ENCODE data around the gene ANXA5.

ANXA5 gene

DNA sequence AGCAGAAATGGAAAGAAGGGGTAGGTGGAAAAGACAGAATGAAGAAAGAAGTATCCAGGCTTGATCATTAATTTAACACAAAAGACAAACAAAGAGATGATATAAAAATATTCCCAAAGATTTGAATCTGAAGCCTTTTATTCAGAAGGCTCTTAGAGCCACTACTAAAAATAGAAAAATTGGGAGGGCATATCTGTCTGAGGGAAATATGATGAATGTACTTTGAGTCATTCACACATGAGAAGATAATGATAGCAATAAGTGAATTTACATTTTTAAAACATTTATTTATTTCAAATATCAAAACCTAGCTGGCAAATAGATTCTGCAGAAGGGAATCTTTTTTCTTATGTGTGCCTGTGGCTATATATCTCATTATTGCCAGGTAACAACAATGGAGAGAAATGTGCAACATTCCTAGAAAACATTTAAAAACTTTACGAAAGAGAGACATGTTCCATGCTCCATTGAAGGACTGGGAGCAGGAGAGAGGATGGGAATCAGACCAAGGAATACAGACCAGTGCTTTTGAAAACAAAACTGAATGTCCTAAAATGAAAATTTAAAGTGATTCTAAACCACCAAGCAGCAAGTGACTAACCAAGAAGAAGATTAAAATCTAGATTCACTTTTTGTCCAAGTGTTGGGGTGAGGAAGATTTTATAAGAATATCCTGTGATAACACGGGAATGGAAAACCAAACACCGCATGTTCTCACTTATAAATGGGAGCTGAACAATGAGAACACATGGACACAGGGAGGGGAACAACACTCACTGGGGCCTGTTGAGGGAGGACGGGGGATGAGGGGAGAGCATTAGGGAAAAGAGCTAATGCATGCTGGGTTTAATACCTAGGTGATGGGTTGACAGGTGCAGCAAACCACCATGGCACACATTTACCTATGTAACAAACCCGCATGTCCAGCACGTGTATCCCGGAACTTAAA is 41.2 kb downstream of the ANXA5 start:
- H3K27ac ChIP-seq (ENCODE audit: low read depth, low read length), result no peak overlapping the region
- H3K4me1 ChIP-seq (ENCODE audit: insufficient read depth, low read length), result no peaks in the 10 kb centered on the region
- no peaks in the 10 kb centered on the region for H3K36me3 ChIP-seq (ENCODE audit: insufficient read depth, low read length)
- no peak overlapping the region for H3K4me3 ChIP-seq (ENCODE audit: low read depth in 1 of 2, low read length in 2 of 2)
- no peaks in the 10 kb centered on the region for H3K27me3 ChIP-seq (ENCODE audit: control insufficient read depth in 1 of 2, insufficient read depth in 2 of 2, low read length in 2 of 2)
- no peaks in the 10 kb centered on the region for H3K9me3 ChIP-seq (ENCODE audit: low read length)
- H3K9ac ChIP-seq (ENCODE audit: low read length), result no peak overlapping the region

- Histone ChIP-seq H3K27ac (ENCODE audit: low read depth, low read length) (no peak overlapping the region), H3K4me3 (ENCODE audit: low read depth in 1 of 2, low read length in 2 of 2) (no peak overlapping the region), H3K9ac (ENCODE audit: low read length) (no peak overlapping the region), H3K36me3 (ENCODE audit: insufficient read depth, low read length) (no peaks in the 10 kb centered on the region), H3K9me3 (ENCODE audit: low read length) (no peaks in the 10 kb centered on the region), H3K4me1 (ENCODE audit: insufficient read depth, low read length) (no peaks in the 10 kb centered on the region), H3K27me3 (ENCODE audit: control insufficient read depth in 1 of 2, insufficient read depth in 2 of 2, low read length in 2 of 2) (no peaks in the 10 kb centered on the region)
These were observed 42.0 kb downstream of the ANXA5 start for GRCh38 chr4:121654738-121655137.

DNA sequence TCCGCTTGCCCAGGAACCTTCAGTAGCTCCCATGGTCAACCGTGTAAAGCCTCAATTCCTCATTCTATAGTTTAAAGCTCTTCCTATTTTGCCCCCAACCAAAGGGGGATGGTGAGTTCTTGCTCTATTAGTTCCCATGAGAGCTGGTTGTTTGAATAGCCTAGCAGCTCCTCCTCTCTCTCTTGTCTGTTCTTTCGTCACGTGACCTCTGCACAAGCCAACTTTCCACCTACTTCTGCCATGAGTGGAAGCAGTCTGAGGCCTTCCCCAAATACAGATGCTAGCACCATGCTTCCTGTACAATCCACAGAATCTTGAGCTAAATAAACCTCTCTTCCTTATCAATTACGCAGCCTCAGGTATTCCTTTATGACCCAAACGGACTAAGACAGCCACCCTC is 42.8 kb downstream of the ANXA5 start:
- H3K9me3 ChIP-seq (ENCODE audit: low read length), result no peaks in the 10 kb centered on the region
- no peak overlapping the region for H3K27ac ChIP-seq (ENCODE audit: low read depth, low read length)
- no peaks in the 10 kb centered on the region for H3K27me3 ChIP-seq (ENCODE audit: control insufficient read depth in 1 of 2, insufficient read depth in 2 of 2, low read length in 2 of 2)
- no peak overlapping the region for H3K4me3 ChIP-seq (ENCODE audit: low read depth in 1 of 2, low read length in 2 of 2)
- no peaks in the 10 kb centered on the region for H3K4me1 ChIP-seq (ENCODE audit: insufficient read depth, low read length)
- no peak overlapping the region for H3K9ac ChIP-seq (ENCODE audit: low read length)
- no peaks in the 10 kb centered on the region for H3K36me3 ChIP-seq (ENCODE audit: insufficient read depth, low read length)

DNA sequence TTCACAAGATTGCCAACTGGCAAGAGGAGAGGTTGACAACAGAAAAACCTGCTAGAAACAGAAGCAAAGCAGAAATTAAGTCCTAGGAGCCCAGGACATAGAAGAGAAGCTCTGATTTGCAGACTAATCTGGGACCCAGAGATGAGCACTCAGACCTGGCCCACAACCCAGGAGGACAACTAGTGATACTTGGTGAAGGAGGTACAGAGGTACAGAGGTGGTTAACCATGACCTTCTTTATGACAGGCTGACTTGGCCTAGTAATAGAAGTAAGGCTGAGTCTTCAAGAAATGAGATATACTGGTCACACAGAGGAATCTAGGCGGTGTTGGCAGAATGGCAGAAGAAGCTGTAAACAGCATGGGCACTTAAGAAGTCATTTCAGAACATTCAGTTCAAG is 43.6 kb downstream of the ANXA5 start:
- H3K9me3 ChIP-seq (ENCODE audit: low read length), result no peaks in the 10 kb centered on the region
- no peak overlapping the region for H3K4me3 ChIP-seq (ENCODE audit: low read depth in 1 of 2, low read length in 2 of 2)
- no peaks in the 10 kb centered on the region for H3K36me3 ChIP-seq (ENCODE audit: insufficient read depth, low read length)
- no peaks in the 10 kb centered on the region for H3K27me3 ChIP-seq (ENCODE audit: control insufficient read depth in 1 of 2, insufficient read depth in 2 of 2, low read length in 2 of 2)
- H3K4me1 ChIP-seq (ENCODE audit: insufficient read depth, low read length), result no peaks in the 10 kb centered on the region
- no peak overlapping the region for H3K9ac ChIP-seq (ENCODE audit: low read length)
- no peak overlapping the region for H3K27ac ChIP-seq (ENCODE audit: low read depth, low read length)

DNA sequence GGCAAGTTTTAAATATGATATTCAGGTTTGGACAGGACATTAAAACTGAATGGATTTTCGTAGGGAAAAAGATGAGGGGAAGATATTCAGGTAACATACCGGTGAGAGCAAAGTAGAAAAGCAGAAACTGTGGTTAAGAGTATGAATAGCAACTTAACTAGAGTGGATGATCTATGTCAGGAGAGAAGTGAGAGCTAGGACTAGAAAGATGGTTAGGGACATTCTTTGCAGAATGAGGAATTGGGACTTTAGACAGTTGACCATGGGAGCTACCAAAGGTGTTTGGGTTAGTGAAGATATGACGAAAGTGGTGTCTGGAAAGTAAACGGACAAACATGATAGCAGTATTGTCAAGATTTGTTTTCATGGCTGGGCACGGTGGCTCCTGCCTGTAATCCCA is 45.2 kb downstream of the ANXA5 start:
- Histone ChIP-seq H3K27me3 (ENCODE audit: control insufficient read depth in 1 of 2, insufficient read depth in 2 of 2, low read length in 2 of 2) (no peaks in the 10 kb centered on the region), H3K36me3 (ENCODE audit: insufficient read depth, low read length) (no peaks in the 10 kb centered on the region), H3K4me1 (ENCODE audit: insufficient read depth, low read length) (no peaks in the 10 kb centered on the region), H3K9ac (ENCODE audit: low read length) (no peak overlapping the region), H3K27ac (ENCODE audit: low read depth, low read length) (no peak overlapping the region), H3K4me3 (ENCODE audit: low read depth in 1 of 2, low read length in 2 of 2) (no peak overlapping the region), H3K9me3 (ENCODE audit: low read length) (no peaks in the 10 kb centered on the region)

GRCh38 chr4:121650741-121651140 is 46.0 kb downstream of the ANXA5 start:
- no peaks in the 10 kb centered on the region for H3K9me3 ChIP-seq (ENCODE audit: low read length)
- no peaks in the 10 kb centered on the region for H3K36me3 ChIP-seq (ENCODE audit: insufficient read depth, low read length)
- no peak overlapping the region for H3K27ac ChIP-seq (ENCODE audit: low read depth, low read length)
- no peaks in the 10 kb centered on the region for H3K4me1 ChIP-seq (ENCODE audit: insufficient read depth, low read length)
- H3K27me3 ChIP-seq (ENCODE audit: control insufficient read depth in 1 of 2, insufficient read depth in 2 of 2, low read length in 2 of 2), result no peaks in the 10 kb centered on the region
- H3K4me3 ChIP-seq (ENCODE audit: low read depth in 1 of 2, low read length in 2 of 2), result no peak overlapping the region
- H3K9ac ChIP-seq (ENCODE audit: low read length), result no peak overlapping the region

GRCh38 chr4:121648516-121648915 is 48.3 kb downstream of the ANXA5 start:
- Histone ChIP-seq H3K36me3 (ENCODE audit: insufficient read depth, low read length) (no peaks in the 10 kb centered on the region), H3K27me3 (ENCODE audit: control insufficient read depth in 1 of 2, insufficient read depth in 2 of 2, low read length in 2 of 2) (no peaks in the 10 kb centered on the region)

GRCh38 chr4:121642876-121643585 is 53.7 kb downstream of the ANXA5 start:
- no peak overlapping the region for H3K9ac ChIP-seq (ENCODE audit: low read length)
- H3K27me3 ChIP-seq (ENCODE audit: control insufficient read depth in 1 of 2, insufficient read depth in 2 of 2, low read length in 2 of 2), result no peaks in the 10 kb centered on the region
- no peaks in the 10 kb centered on the region for H3K36me3 ChIP-seq (ENCODE audit: insufficient read depth, low read length)
- H3K9me3 ChIP-seq (ENCODE audit: low read length), result no peaks in the 10 kb centered on the region
- no peak overlapping the region for H3K4me3 ChIP-seq (ENCODE audit: low read depth in 1 of 2, low read length in 2 of 2)
- H3K4me1 ChIP-seq (ENCODE audit: insufficient read depth, low read length), result no peaks in the 10 kb centered on the region
- no peak overlapping the region for H3K27ac ChIP-seq (ENCODE audit: low read depth, low read length)

More at GRCh38 chr4:121648516-121648915, 48.3 kb downstream of the ANXA5 start:
- Histone ChIP-seq H3K27ac (ENCODE audit: low read depth, low read length) (no peak overlapping the region), H3K9me3 (ENCODE audit: low read length) (no peaks in the 10 kb centered on the region), H3K4me3 (ENCODE audit: low read depth in 1 of 2, low read length in 2 of 2) (no peak overlapping the region), H3K9ac (ENCODE audit: low read length) (no peak overlapping the region), H3K4me1 (ENCODE audit: insufficient read depth, low read length) (no peaks in the 10 kb centered on the region)

DNA sequence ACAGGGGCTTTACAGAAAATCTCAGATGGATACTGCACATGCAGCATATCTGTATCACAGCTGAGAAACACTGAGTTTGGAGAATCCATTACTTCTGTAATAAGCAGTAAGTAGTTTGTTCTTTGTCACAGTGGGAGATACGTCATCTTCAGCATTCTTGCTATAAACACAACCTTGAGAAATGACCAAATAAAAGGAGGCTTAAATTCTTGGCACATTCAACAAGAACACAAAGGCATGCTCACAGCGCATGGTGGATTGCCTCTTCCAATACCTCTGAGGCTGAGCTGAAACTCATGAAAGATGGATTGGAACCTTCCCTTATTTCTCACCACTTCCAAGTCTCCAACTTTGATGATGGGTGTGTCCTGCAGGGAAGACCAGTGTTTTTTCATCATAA is 54.5 kb downstream of the ANXA5 start:
- H3K9me3 ChIP-seq (ENCODE audit: low read length), result no peaks in the 10 kb centered on the region
- H3K36me3 ChIP-seq (ENCODE audit: insufficient read depth, low read length), result no peaks in the 10 kb centered on the region
- no peak overlapping the region for H3K4me3 ChIP-seq (ENCODE audit: low read depth in 1 of 2, low read length in 2 of 2)
- H3K27ac ChIP-seq (ENCODE audit: low read depth, low read length), result no peak overlapping the region
- H3K9ac ChIP-seq (ENCODE audit: low read length), result no peak overlapping the region
- H3K4me1 ChIP-seq (ENCODE audit: insufficient read depth, low read length), result no peaks in the 10 kb centered on the region
- no peaks in the 10 kb centered on the region for H3K27me3 ChIP-seq (ENCODE audit: control insufficient read depth in 1 of 2, insufficient read depth in 2 of 2, low read length in 2 of 2)

- H3K4me1 ChIP-seq (ENCODE audit: insufficient read depth, low read length), result no peaks in the 10 kb centered on the region
- no peak overlapping the region for H3K27ac ChIP-seq (ENCODE audit: low read depth, low read length)
- H3K9me3 ChIP-seq (ENCODE audit: low read length), result no peaks in the 10 kb centered on the region
- H3K9ac ChIP-seq (ENCODE audit: low read length), result no peak overlapping the region
- no peaks in the 10 kb centered on the region for H3K36me3 ChIP-seq (ENCODE audit: insufficient read depth, low read length)
- no peaks in the 10 kb centered on the region for H3K27me3 ChIP-seq (ENCODE audit: control insufficient read depth in 1 of 2, insufficient read depth in 2 of 2, low read length in 2 of 2)
- H3K4me3 ChIP-seq (ENCODE audit: low read depth in 1 of 2, low read length in 2 of 2), result no peak overlapping the region
These were observed 63.1 kb downstream of the ANXA5 start for GRCh38 chr4:121633653-121634052.

DNA sequence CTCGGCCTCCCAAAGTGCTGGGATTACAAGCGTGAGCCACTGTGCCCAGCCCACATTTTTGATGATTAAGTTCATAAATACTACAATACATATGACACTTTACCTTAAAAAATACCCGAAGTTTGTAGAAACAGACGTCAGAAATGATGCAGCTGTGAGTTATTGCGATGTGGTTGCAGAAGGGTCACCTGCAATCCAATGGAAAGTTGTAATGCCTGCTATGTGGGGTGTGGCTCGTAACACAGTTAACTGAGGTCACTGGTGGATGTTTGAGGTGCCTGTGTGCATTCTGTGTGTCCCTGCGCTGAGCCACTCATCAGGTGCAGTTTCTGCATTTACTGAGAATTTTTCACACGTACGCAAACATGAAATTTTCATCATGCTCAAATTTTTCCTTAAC is 64.1 kb downstream of the ANXA5 start:
- no peaks in the 10 kb centered on the region for H3K9me3 ChIP-seq (ENCODE audit: low read length)

More for the DNA sequence above, 64.1 kb downstream of the ANXA5 start:
- Histone ChIP-seq H3K9ac (ENCODE audit: low read length) (no peak overlapping the region), H3K27ac (ENCODE audit: low read depth, low read length) (no peak overlapping the region), H3K4me1 (ENCODE audit: insufficient read depth, low read length) (no peaks in the 10 kb centered on the region), H3K36me3 (ENCODE audit: insufficient read depth, low read length) (no peaks in the 10 kb centered on the region), H3K4me3 (ENCODE audit: low read depth in 1 of 2, low read length in 2 of 2) (no peak overlapping the region), H3K27me3 (ENCODE audit: control insufficient read depth in 1 of 2, insufficient read depth in 2 of 2, low read length in 2 of 2) (no peaks in the 10 kb centered on the region)
